Daoy (cell line): ENCODE data around the gene ZDHHC17. TPM values are rescaled to one million over a fixed set of nuclear protein-coding genes. Genes with fewer than 3 reads are reported as not detected.

Source experiments
- DNase-seq: peaks from one replicate; pipeline ENCODE4 v3.0.0-alpha.2; 2015; ENCODE audit warnings: low read depth
- total RNA-seq: library from RNA; depleted of rRNA; stranded (reverse); fragments of >200 nt; shearing (Covaris generic); gene quantifications from 2 replicates; pipeline ENCODE4 v1.2.3, GENCODE V29; 2014

The ZDHHC17 gene
- total RNA-seq, 1 experiment from 2014 or later, result 23.3 TPM

DNA sequence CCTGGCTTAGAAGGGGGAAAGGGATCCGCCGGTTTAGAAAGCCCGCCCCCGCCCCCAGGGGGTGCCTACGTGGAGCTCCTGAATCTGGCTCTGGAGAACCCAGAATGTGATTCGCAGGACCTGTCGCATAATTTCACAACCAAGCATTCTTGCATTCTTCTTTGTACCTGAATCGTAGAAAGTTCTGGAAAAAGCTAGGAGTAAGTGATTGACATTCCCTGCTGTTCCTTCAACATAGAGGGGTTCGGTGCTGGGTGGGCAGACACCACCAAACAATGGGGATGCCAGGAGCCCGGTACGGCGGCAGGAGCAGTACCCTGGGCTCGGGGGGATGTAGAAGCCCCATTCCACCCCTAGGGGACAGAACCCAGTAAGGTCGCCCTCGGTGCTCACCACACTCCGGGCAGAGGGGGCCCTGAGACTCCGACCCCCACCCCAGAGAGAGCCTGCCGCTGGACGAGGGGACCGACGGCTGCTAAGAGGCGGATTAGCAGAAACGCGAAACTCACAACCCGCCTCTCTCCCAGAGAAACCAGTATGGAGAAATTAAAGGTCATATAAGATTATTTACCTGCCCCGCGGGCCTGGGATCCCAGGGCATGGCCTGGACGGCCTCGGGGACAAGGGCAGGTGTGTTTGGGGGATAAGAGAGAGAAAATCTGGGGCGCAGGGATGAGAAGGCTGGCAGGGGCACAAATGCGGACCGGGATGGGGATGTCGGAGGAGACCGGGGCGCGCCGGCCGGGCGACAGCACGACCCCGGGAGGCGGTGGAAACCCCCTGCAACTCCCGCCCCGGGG is 114.4 kb downstream of the ZDHHC17 start:
- peak; percentile 46 for DNase-seq

DNA sequence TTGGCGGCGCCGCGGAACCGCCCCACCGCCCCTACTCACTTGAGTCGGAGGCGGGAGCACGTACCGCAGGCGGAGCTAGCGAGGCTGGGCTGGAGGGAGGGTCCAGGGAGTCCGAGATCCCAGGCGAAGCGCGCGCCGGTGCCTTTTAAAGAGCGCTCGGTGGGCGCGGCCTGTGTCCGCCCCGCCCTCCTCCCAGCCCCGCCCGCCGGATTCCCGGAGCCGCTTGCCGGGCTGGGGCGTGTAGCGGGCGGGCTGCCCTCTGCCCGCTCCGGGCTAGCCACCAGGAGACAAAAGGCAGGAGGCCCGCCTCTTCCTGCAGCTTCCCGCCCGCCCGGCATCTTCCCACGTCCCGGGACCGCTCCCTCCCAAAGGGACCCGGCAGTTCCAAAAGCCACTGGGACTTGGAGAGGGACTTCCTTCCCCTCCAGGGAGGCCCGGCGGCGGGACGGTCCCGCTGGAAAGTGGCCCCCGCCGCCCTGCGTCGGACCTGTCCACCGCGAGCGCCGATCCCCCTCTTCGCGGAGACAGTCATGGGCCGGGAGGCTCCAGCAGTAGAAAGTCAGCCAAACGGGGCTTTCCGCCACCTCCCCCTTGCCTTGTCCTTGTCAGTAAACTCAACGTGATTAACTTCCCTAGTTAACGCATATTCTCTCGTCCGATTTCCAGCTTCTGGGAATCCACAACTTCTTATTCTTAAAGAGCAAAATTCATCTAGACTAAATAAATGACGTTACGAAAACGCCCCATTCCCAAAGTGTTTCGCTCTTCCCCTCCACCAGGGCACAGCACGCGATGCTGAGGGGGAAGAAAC is 115.2 kb downstream of the ZDHHC17 start, which contains the start of gene CSRP2:
Gene CSRP2, minus strand, starts transcription at position 121 of the 811 bp plus-strand sequence. CDS start 12,759 bp downstream, outside the sequence.
- DNase-seq, result peak; percentile 93

GRCh38 chr12:76879710-76880518 is 116.0 kb downstream of the ZDHHC17 start:
- DNase-seq, result no peak

DNA sequence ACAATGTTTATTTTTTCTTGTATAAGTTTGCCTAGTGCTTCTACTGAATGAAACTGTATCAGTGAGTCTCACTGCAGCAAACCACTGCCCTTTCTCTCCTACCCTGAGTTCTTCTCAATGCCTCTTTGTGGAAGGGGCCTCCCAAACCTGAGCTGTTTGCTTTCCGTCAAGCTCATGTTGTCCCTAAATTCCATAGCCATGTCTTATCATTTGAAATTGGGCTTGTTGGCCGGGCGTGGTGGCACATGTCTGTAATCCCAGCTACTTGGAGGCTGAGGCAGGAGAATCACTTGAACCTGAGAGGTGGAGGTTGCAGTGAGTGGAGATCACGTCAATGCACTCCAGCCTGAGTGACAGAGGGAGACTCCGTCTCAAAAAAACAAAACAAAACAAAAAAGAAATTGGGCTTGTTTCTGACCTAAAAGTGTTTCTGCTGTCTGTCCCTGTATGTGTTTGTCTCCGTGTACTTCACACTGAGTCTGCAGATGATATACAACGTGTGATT is 116.7 kb downstream of the ZDHHC17 start:
- no peak for DNase-seq

DNA sequence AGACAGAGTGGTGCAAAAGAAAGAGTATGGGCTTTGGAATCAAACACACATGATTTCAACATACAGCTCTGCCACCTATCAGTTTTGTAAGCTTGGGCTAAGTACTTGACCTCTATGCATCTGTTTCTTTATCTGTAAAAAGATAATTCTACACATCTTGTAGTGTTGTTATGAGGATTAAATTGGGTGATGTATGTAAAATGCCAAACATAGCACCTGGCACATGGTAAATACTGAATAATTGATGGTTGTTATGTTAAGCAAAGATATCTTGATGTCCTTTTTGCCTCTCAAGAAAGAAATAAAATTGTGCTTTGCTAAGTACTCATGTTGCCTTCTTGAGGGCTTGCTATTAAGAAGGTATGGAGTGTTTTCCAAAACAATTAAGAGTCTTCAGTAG is 117.2 kb downstream of the ZDHHC17 start:
- DNase-seq, result no peak

DNA sequence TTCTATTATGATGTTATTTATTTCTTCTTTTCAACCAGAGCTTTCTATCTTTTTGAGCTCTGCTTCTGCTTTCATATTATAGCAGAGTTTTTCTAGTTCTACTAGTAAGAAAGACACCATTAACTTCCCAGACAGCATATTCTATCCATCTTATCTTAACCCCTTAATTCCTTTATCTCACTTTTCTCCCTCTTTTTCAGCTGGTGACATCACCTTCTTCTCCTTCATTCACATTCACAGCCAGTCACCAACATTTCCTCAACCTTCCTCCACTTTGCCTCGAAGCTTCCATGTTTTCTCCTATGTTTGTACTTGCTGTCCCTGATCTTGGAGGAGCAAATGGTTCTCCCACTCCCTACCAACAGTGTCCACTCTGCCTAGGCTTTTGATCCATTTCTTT is 118.5 kb downstream of the ZDHHC17 start:
- no peak for DNase-seq

GRCh38 chr12:76883151-76883550 is 119.2 kb downstream of the ZDHHC17 start:
- peak; percentile 19 for DNase-seq

DNA sequence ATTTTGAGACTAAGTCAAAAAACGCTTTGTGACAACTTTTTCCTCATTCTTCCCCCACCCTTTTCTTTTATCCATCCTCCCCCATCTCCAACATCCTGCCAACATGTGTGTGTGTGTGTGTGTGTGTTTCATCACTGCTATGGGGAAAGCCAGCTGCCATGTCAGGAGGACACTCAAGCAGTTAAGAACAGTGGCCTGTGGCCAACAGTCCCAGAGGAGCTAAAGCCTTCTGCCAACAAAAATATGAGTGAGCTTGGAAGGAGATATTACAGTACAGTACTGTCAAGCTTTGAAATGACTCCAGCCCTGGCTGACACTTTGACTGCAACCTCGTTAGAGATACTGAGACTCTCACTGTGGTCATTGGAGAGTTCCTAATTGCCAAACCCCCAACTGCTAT is 119.9 kb downstream of the ZDHHC17 start:
- peak; percentile 30 for DNase-seq

GRCh38 chr12:76888775-76889174 is 124.9 kb downstream of the ZDHHC17 start:
- no peak for DNase-seq

GRCh38 chr12:76890151-76891143 is 126.5 kb downstream of the ZDHHC17 start:
- DNase-seq, result peak; percentile 31

DNA sequence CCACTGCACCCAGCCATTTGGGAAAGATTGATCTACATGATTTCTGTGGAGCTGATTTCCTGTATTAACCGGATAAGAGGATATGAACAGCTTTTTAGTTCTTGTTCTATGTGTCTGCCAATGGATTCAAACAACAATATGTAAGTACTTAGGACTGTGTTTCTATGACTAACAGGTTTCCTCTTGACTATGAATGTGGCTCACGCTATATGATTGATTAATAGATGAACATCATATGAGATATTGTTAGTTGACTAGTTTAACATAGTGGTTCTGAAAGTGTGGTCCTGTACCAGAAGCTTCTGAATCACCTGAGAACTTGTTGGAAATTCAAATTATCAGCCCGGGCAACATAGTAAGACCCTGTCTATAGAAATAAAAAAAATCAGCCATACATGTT is 127.7 kb downstream of the ZDHHC17 start:
- DNase-seq, result no peak

DNA sequence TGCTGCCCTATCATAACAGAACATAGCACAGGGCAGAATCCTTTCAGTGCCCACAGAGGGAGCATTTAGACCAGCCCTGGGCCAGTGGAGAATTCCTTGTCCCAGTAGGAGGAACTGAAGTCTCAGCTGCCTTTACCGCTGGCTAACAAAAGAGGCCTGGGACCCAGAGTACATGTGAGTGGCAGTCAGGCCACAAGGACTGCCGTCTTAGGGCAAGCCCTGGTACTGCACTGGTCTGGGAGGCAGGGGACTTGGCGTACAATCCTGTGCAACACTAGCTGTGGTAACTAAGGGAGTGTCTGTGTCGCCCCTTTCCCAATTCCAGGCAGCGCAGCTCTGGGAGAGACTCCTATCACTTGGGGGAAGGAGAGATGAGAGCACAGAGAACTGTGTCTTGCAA is 131.9 kb downstream of the ZDHHC17 start:
- DNase-seq, result no peak

GRCh38 chr12:76896274-76896673 is 132.4 kb downstream of the ZDHHC17 start:
- DNase-seq, result no peak

- no peak for DNase-seq
These were observed 134.5 kb downstream of the ZDHHC17 start for GRCh38 chr12:76898442-76898841.

GRCh38 chr12:76899522-76899921 is 135.6 kb downstream of the ZDHHC17 start:
- DNase-seq, result no peak

DNA sequence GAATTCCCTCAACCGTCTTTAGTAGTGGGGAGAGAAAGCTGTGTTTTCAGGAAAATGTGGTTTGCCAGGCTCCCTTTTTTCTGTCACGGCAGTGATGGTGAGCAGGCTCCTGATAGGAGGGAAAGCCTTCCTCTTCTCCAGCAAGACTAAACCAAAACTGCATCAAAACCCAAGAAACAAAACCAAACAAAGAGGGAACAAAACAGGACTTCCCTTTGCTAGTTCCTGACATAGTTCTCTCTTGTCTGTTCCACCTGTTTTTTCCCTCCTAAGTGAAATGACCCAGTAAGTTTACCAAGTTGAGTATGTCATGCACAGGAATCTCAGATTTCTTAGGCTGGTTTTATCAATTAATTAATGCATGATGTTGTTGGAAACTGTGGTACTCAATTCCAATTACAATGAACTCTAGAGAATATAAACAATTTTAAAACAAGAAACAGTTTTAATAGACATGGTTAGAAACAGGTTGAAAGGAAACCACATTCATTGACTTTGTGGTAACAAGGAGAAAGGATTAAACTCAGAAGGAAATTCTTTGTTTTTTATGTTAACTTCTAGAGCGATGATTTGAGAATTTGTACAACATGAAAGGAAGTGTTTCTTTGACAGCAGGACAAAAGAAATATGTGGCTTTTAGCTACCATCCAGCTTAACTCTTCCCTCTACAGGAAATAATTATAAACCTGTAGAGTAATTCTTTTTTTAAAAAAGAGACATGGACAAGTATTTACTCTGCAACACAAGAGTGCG is 137.9 kb downstream of the ZDHHC17 start:
- DNase-seq, result no peak
